AG04450 (cell line): ENCODE results near the gene FUT7. TPM values are rescaled to one million over a fixed set of nuclear protein-coding genes. Genes with fewer than 3 reads are reported as not detected.

Experiments used
- CTCF ChIA-PET: fragments of 300-600, 350-600 bp; formaldehyde crosslinking; extraction: SDS; loops from one replicate; lab custom pipeline; 2022; ENCODE audit warnings: antibody characterized with exemption, inconsistent platforms; lab: Charles Lee
- POLR2A ChIA-PET: fragments of 350-600 bp; formaldehyde crosslinking; extraction: SDS; loops from one replicate; lab custom pipeline; 2021; ENCODE audit warnings: antibody characterized with exemption, inconsistent platforms; lab: Yijun Ruan, JAX
- DNase-seq: peaks from one replicate; pipeline ENCODE4 v3.0.0-alpha.2; 2011; ENCODE audit warnings: low read depth, low spot score
- H3K27ac ChIP-seq: one replicate; pipeline ENCODE4 v1.5.1; 2012; ENCODE audit warnings: low read depth, low read length, control low read depth
- H3K27me3 ChIP-seq: one replicate; pipeline ENCODE4 v1.6.0; 2012; ENCODE audit warnings: low read length; ENCODE audit not compliant: control insufficient read depth, insufficient read depth
- H3K4me3 ChIP-seq: 2 replicates; pipeline ENCODE4 v1.5.1; 2011; ENCODE audit warnings: mild to moderate bottlenecking, low read depth, low read length, control low read depth
- H3K9me3 ChIP-seq: 2 replicates; pipeline ENCODE4 v1.5.1; 2012; ENCODE audit warnings: low read length; ENCODE audit not compliant: control insufficient read depth, insufficient read depth
- CTCF ChIP-seq: IDR thresholded peaks from 2 replicates; pipeline ENCODE4 v1.5.1; 2011; ENCODE audit warnings: low read depth, low read length, control low read depth, inconsistent platforms
- polyA plus RNA-seq: library from polyadenylated mRNA; depleted of rRNA; stranded (reverse); fragments of >200 nt; gene quantifications from 2 replicates; pipeline ENCODE4 v1.2.3, GENCODE V29; 2011

The FUT7 gene
- polyA plus RNA-seq, 1 experiment = not detected

DNA sequence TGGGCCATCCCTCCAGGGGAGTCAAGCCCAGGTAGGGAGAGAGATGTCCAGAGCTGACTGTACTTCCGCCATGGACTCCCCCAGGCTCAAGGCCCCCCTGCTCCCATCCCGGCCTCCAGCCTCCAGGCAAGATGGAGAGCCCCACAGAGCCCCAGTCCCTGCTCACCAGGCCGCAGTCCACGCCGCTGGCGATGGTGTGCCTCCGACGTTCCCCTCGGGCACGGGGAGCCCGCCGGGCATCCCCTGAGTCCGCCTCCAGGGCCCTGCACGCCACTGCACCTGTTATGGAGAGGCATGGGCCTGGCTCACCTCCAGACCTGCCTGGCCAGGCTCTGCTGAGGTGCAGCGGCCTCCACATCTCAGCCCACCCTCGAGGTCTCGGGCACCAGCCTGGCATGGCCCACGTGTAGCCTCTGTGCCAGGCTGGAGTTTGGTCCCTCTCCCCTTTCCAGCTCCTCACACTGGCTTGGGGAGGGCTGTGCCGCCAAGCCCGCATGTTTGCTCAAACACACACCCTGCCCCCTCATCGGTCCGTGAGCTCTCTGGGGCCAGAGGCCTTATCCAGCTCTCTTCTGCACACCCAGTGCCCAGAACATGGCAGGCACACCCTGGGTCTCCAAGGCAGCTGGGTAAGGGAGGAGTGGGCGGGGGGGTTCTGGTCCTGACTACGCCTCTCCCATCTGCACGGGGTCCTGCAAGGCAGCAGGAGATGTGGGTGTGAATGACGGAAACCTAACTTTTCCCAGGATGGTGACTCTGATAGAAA, 34.4 kb upstream of the FUT7 start:
- POLR2A ChIA-PET = no interaction called here
- H3K4me3 ChIP-seq = no peak overlapping the region
- no peaks in the 10 kb centered on the region for H3K27me3 ChIP-seq
- H3K27ac ChIP-seq = no peak overlapping the region
- CTCF ChIA-PET = interaction anchor here (1.3 to 8.4 kb wide), 9 partner anchors 12 to 279 kb away, joined by 3 to 104 read pairs (median 11); partner anchors contain the start of genes ENTPD2, MAN1B1 and NPDC1
- DNase-seq = no peak
- H3K9me3 ChIP-seq = no peaks in the 10 kb centered on the region; the same call in 1 of the 2 replicates
- no peak for TF ChIP-seq CTCF

DNA sequence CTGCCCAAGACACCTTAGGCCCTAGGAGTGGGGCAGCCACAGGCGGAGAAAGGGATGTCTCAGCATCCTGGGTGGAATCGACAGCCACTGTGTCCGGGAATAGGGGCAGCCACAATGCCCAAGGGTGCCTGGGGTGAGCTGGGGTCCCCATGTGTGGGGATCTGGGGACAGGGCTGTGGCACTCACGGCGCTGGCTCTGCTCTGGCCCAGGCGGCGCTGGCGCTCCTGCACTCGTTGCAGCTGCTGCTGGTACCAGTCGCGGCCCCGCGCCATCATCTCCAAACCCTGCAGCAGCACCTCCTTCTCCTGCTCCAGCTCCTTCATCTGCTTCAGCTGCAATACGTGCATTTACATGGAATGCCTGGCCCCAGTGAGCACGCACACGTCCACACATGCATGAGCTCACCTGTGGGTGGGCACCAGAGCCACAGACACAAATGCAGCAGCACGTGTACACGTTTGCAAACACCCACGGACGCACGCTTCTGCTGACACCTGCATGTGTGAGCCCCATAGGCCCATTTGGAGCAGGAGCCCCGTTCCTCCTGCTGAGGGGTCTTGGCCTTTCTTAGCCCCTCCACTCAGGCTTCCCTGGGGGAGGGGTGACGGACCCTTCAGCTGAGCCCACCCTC, 33.6 kb upstream of the FUT7 start:
- no peak for TF ChIP-seq CTCF
- POLR2A ChIA-PET = interaction anchor here (0.8 kb wide), 1 partner anchor 21 kb away, joined by 3 read pairs; the partner anchor contains the start of gene MAN1B1
- H3K27me3 ChIP-seq = no peaks in the 10 kb centered on the region
- no peak overlapping the region for H3K27ac ChIP-seq
- DNase-seq = no peak
- no peak overlapping the region for H3K4me3 ChIP-seq
- no peaks in the 10 kb centered on the region; the same call in 1 of the 2 replicates for H3K9me3 ChIP-seq
- CTCF ChIA-PET = interaction anchor here (1.3 to 8.4 kb wide), 6 partner anchors 11 to 278 kb away, joined by 3 to 104 read pairs (median 22); partner anchors contain the start of genes ENTPD2 and NPDC1

- ChIA-PET CTCF (interaction anchor here (0.9 to 8.4 kb wide), 10 partner anchors 11 to 278 kb away, joined by 3 to 104 read pairs (median 7); partner anchors contain the start of genes ENTPD2 and NPDC1), POLR2A (no interaction called here)
- peaks cover 2% of the 10 kb centered on the region for H3K27me3 ChIP-seq
- no peak for DNase-seq
- TF ChIP-seq CTCF = no peak
- H3K4me3 ChIP-seq = no peak overlapping the region
- H3K9me3 ChIP-seq = no peaks in the 10 kb centered on the region; the same call in 1 of the 2 replicates
- H3K27ac ChIP-seq = no peak overlapping the region
These were observed 32.9 kb upstream of the FUT7 start for GRCh38 chr9:137064880-137065164.

- no peak for DNase-seq
- ChIA-PET CTCF (interaction anchor here (0.5 to 8.4 kb wide), 17 partner anchors 9 to 277 kb away, joined by 3 to 104 read pairs (median 4); partner anchors contain the start of genes ENTPD2 and NPDC1), POLR2A (interaction anchor here (1.1 to 1.2 kb wide), 2 partner anchors 9 to 125 kb away, joined by 3 read pairs; partner anchors contain the start of genes ANAPC2 and SSNA1)
- TF ChIP-seq CTCF = peak; percentile 85
- H3K9me3 ChIP-seq = no peaks in the 10 kb centered on the region; the same call in 1 of the 2 replicates
- peaks cover 2% of the 10 kb centered on the region for H3K27me3 ChIP-seq
- H3K27ac ChIP-seq = no peak overlapping the region
- H3K4me3 ChIP-seq = no peak overlapping the region
These were observed 32.4 kb upstream of the FUT7 start for GRCh38 chr9:137064027-137064879.
